GM19238 (cell line): Measurements from ENCODE around the gene ADSL.
A peak's percentile ranks its signal among the peaks of the same experiment; 100 is the strongest.

Experiments used
- DNase-seq: peaks from one replicate; pipeline ENCODE4 v3.0.0; 2011; ENCODE audit warnings: low spot score; ENCODE audit not compliant: insufficient read length

The ADSL gene

GRCh38 chr22:40404251-40405177, 58.2 kb downstream of the ADSL start:
- DNase-seq = no peak

GRCh38 chr22:40405178-40406062, 59.1 kb downstream of the ADSL start:
- no peak for DNase-seq

- no peak for DNase-seq
Measured at GRCh38 chr22:40406063-40406890, 60.0 kb downstream of the ADSL start.

GRCh38 chr22:40407021-40407761, 60.9 kb downstream of the ADSL start:
- DNase-seq = no peak

GRCh38 chr22:40407831-40408717, 61.8 kb downstream of the ADSL start:
- no peak for DNase-seq

- no peak for DNase-seq
Measured at GRCh38 chr22:40408718-40409612, 62.7 kb downstream of the ADSL start.

- DNase-seq = no peak
Measured at GRCh38 chr22:40409613-40410113, 63.4 kb downstream of the ADSL start.

- no peak for DNase-seq
Measured at GRCh38 chr22:40410272-40410671, 64.0 kb downstream of the ADSL start.

GRCh38 chr22:40410731-40411505, 64.6 kb downstream of the ADSL start:
- no peak for DNase-seq

GRCh38 chr22:40411506-40411861, 65.2 kb downstream of the ADSL start:
- no peak for DNase-seq

GRCh38 chr22:40412441-40412840, 66.1 kb downstream of the ADSL start:
- peak; percentile 68 for DNase-seq

- no peak for DNase-seq
Measured at GRCh38 chr22:40413873-40414272, 67.6 kb downstream of the ADSL start.

GRCh38 chr22:40414311-40414710, 68.0 kb downstream of the ADSL start:
- DNase-seq = no peak

GRCh38 chr22:40414838-40415505, 68.7 kb downstream of the ADSL start:
- DNase-seq = peak; percentile 65

GRCh38 chr22:40415531-40416266, 69.4 kb downstream of the ADSL start:
- DNase-seq = peak; percentile 61

- no peak for DNase-seq
Measured at GRCh38 chr22:40416267-40416570, 69.9 kb downstream of the ADSL start.

GRCh38 chr22:40416636-40417035, 70.3 kb downstream of the ADSL start:
- DNase-seq = no peak
